Measurements from ENCODE around the gene SNAPC3.

DNA sequence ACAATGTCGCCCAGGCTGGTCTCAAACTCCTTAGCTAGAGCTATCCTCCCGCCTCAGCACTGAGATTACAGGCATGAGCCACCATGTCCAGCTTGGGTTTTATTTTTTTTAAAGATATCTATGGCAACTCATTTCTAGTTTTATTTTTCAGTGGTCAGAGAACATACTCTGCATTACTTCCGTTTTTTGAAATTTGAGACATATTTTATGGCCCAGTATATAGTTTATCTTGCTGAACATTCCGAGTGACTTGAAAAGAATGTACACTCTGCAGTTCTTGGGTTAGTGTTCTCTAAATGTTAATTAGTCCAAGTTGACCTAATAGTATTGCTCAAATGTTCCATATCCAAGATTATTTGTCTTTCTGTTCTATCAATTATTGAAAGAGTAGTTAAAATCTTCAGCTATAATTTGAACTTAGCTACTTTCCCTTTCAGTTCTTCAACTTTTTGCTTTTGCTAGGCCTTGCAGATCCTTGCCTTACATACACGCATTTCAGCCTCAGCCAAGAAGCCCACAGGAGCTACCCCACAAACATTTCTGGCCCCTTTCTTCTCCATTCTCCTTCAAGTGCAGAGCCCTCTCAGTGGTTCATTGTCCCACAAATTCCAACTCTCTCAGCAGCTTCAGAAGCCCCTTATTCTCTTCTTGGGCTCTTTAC, 22.3 kb upstream of the SNAPC3 start:
- TF ChIP-seq, protein P1, sequence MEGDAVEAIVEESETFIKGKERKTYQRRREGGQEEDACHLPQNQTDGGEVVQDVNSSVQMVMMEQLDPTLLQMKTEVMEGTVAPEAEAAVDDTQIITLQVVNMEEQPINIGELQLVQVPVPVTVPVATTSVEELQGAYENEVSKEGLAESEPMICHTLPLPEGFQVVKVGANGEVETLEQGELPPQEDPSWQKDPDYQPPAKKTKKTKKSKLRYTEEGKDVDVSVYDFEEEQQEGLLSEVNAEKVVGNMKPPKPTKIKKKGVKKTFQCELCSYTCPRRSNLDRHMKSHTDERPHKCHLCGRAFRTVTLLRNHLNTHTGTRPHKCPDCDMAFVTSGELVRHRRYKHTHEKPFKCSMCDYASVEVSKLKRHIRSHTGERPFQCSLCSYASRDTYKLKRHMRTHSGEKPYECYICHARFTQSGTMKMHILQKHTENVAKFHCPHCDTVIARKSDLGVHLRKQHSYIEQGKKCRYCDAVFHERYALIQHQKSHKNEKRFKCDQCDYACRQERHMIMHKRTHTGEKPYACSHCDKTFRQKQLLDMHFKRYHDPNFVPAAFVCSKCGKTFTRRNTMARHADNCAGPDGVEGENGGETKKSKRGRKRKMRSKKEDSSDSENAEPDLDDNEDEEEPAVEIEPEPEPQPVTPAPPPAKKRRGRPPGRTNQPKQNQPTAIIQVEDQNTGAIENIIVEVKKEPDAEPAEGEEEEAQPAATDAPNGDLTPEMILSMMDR (IDR thresholded peaks at IDR 0.05), result no peak
- TF ChIP-seq EP300 (IDR thresholded peaks at IDR 0.05) (no peak), POLR2A (IDR thresholded peaks at IDR 0.05) (no peak), POLR2AphosphoS5 (IDR thresholded peaks at IDR 0.05) (no peak)

Measured in suprapubic skin (tissue), 4 donors.